ENCODE data around the gene ZNF746.

DNA sequence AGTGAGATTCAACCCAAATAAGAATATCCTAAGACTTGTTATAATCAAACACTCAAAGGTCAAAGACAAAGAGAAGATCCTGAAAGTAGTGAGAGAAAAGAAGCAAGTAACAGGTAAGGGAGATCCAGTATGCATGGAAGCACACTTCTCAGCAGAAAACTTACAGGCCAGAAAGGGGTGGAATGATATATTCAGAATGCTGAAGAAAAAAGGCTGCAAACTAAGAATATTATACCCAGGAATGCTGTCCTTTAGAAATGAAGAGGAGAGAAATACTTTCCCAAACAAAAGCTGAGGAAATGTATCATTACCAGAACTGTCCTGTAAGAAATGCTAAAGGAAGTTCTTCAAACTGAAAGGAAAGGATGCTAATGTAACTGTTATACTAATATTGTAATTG is 12.6 kb upstream of the ZNF746 start:
- TF ChIP-seq, protein P1, sequence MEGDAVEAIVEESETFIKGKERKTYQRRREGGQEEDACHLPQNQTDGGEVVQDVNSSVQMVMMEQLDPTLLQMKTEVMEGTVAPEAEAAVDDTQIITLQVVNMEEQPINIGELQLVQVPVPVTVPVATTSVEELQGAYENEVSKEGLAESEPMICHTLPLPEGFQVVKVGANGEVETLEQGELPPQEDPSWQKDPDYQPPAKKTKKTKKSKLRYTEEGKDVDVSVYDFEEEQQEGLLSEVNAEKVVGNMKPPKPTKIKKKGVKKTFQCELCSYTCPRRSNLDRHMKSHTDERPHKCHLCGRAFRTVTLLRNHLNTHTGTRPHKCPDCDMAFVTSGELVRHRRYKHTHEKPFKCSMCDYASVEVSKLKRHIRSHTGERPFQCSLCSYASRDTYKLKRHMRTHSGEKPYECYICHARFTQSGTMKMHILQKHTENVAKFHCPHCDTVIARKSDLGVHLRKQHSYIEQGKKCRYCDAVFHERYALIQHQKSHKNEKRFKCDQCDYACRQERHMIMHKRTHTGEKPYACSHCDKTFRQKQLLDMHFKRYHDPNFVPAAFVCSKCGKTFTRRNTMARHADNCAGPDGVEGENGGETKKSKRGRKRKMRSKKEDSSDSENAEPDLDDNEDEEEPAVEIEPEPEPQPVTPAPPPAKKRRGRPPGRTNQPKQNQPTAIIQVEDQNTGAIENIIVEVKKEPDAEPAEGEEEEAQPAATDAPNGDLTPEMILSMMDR (IDR thresholded peaks at IDR 0.05) = no peak
- TF ChIP-seq POLR2A (IDR thresholded peaks at IDR 0.05) = no peak

Data from heart left ventricle (tissue), 13 donors.